Nephron progenitor cell (in vitro differentiated cells): ENCODE results near the gene MXD1.

Experiments used
- DNase-seq: peaks from one replicate; pipeline ENCODE4 v3.0.0; 2021
- H3K27ac Mint-ChIP-seq: 2 replicates; pipeline ENCODE4 v1.8.0; 2021; ENCODE audit warnings: mild to moderate bottlenecking, moderate library complexity, mixed read lengths
- H3K27me3 Mint-ChIP-seq: 2 replicates; pipeline ENCODE4 v1.8.0; 2021; ENCODE audit warnings: mild to moderate bottlenecking, low read depth, mixed read lengths; ENCODE audit not compliant: poor library complexity
- H3K36me3 Mint-ChIP-seq: 2 replicates; pipeline ENCODE4 v1.8.0; 2021; ENCODE audit warnings: low read depth, mixed read lengths
- H3K4me1 Mint-ChIP-seq: 2 replicates; pipeline ENCODE4 v1.8.0; 2021; ENCODE audit warnings: mixed read lengths
- H3K4me3 Mint-ChIP-seq: 2 replicates; pipeline ENCODE4 v1.8.0; 2021; ENCODE audit warnings: mild to moderate bottlenecking, moderate library complexity, mixed read lengths
- H3K9me3 Mint-ChIP-seq: 2 replicates; pipeline ENCODE4 v1.8.0; 2021; ENCODE audit warnings: mild to moderate bottlenecking, moderate library complexity, mixed read lengths
- CTCF ChIP-seq: fragments of 200-600 bp; sonication (generic); IDR thresholded peaks from 2 replicates; pipeline ENCODE4 v1.5.0; 2021; ENCODE audit warnings: antibody characterized with exemption

MXD1 gene

GRCh38 chr2:69965756-69966445 lies 51.0 kb downstream of the MXD1 start:
- no peak overlapping the region for H3K27ac Mint-ChIP-seq
- peaks cover 8% of the 10 kb centered on the region for H3K27me3 Mint-ChIP-seq
- no peaks in the 10 kb centered on the region for H3K36me3 Mint-ChIP-seq
- no peak overlapping the region for H3K4me3 Mint-ChIP-seq
- no peaks in the 10 kb centered on the region for H3K9me3 Mint-ChIP-seq
- TF ChIP-seq CTCF = no peak
- DNase-seq = no peak
- H3K4me1 Mint-ChIP-seq = no peaks in the 10 kb centered on the region

GRCh38 chr2:69966496-69966895 lies 51.6 kb downstream of the MXD1 start:
- Mint-ChIP-seq H3K36me3 (no peaks in the 10 kb centered on the region), H3K27me3 (peaks cover 8% of the 10 kb centered on the region), H3K4me3 (no peak overlapping the region), H3K27ac (no peak overlapping the region), H3K9me3 (no peaks in the 10 kb centered on the region), H3K4me1 (no peaks in the 10 kb centered on the region)
- no peak for DNase-seq
- TF ChIP-seq CTCF = no peak

GRCh38 chr2:69968609-69969008 lies 53.7 kb downstream of the MXD1 start:
- Mint-ChIP-seq H3K9me3 (no peaks in the 10 kb centered on the region), H3K27ac (no peak overlapping the region), H3K4me3 (no peak overlapping the region), H3K4me1 (no peaks in the 10 kb centered on the region), H3K27me3 (peaks cover 8% of the 10 kb centered on the region), H3K36me3 (no peaks in the 10 kb centered on the region)
- TF ChIP-seq CTCF = no peak
- DNase-seq = no peak

- DNase-seq = no peak
- no peak for TF ChIP-seq CTCF
- H3K9me3 Mint-ChIP-seq = no peaks in the 10 kb centered on the region
- no peak overlapping the region for H3K4me3 Mint-ChIP-seq
- no peaks in the 10 kb centered on the region for H3K36me3 Mint-ChIP-seq
- peaks cover under 1% of the 10 kb centered on the region for H3K4me1 Mint-ChIP-seq
- peaks cover 8% of the 10 kb centered on the region for H3K27me3 Mint-ChIP-seq
- H3K27ac Mint-ChIP-seq = peak overlapping the region; percentile 75
These were observed 54.4 kb downstream of the MXD1 start for GRCh38 chr2:69969126-69969983.

- peaks cover 7% of the 10 kb centered on the region for H3K4me1 Mint-ChIP-seq
- DNase-seq = no peak
- peak overlapping the region; percentile 75 for H3K27ac Mint-ChIP-seq
- H3K27me3 Mint-ChIP-seq = peaks cover 8% of the 10 kb centered on the region
- no peak for TF ChIP-seq CTCF
- no peak overlapping the region for H3K4me3 Mint-ChIP-seq
- no peaks in the 10 kb centered on the region for H3K9me3 Mint-ChIP-seq
- no peaks in the 10 kb centered on the region for H3K36me3 Mint-ChIP-seq
These were observed 55.1 kb downstream of the MXD1 start for GRCh38 chr2:69969991-69970390.
